Germinal center (tissue), 1 donor: ENCODE results near the gene NR6A1.

Source experiments
- DNase-seq: peaks from one replicate; pipeline ENCODE4 v3.0.0; 2012; ENCODE audit warnings: mixed read lengths, low spot score

NR6A1 gene

DNA sequence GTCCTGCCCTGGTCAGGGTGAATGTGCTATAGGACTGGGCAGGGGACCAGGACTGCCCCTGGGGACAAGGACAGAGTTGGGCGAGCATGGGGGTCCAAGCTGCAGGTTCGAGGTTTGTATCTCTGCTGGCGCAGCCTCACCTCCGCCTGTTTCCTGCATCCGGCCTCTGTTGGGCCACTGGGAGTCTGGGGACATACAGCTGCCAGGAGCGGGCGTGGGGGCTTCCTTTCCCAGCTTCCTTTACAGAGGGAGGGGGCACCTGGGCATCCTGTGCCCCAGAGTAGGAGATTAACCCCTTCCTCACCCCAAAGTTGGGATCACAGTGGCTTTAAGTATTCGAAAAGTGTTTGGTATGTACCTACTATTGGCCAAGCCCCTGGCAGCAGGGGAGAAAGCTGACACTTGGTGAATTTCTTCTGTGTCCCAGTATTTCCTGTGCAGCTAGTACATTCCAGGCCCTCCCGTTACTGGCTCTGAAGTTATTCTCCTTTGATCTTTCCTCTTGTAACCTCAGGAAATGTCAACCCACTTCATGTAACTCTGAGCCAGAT, 24.8 kb upstream of the NR6A1 start:
- no peak for DNase-seq

DNA sequence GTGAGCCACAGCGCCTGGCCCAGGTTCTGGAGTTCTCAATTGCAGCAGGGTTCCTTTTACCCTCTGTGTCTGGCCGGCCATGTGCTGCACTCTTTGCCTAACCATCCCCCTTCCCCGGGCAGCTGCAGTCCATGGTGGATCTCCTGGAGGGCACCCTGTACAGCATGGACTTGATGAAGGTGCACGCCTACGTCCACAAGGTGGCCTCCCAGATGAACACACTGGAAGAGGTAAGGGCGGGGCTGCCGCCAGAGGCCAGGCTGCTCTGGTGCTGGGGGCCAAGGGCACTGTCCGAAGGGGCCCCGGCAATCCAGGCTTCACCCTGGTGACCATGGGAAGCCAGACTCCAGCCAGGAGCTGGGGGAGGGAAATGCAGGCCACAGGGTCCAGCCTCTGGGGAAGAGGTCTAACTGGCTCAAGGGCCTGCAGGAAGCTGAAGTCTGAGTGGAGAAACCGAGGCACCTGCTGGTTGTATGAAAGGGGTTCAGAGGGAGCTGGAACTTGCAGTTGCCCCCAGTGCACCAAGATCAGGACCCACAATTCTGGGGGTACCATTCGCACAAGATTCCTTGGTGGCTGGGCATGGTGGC, 23.9 kb upstream of the NR6A1 start:
- DNase-seq: no peak

DNA sequence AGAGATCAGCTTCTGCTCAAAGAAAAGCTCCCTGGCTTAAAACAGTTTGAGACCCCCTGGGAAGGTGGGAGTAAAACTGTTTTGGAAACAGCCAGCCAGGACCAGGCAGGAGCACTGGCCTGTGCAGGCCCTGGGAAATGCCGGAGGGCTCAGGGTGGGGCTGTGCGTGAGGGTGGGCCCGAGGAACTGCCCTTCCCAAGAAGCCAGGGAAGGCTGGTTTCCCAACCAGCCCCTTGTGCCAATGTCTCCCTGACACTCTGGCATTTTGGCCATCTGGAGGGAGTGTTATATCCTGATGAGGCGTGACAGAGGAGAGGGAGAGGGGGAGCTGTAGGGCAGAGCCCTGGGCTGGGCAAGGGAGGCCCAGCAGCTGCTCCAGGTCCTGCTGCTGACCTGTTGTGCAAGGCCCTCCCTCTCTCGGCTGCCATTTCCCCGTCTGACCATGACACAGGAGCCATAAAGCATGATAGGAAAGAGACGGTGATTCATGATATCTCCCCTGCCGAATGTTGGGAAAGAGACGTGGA, 22.0 kb upstream of the NR6A1 start:
- DNase-seq: no peak

DNA sequence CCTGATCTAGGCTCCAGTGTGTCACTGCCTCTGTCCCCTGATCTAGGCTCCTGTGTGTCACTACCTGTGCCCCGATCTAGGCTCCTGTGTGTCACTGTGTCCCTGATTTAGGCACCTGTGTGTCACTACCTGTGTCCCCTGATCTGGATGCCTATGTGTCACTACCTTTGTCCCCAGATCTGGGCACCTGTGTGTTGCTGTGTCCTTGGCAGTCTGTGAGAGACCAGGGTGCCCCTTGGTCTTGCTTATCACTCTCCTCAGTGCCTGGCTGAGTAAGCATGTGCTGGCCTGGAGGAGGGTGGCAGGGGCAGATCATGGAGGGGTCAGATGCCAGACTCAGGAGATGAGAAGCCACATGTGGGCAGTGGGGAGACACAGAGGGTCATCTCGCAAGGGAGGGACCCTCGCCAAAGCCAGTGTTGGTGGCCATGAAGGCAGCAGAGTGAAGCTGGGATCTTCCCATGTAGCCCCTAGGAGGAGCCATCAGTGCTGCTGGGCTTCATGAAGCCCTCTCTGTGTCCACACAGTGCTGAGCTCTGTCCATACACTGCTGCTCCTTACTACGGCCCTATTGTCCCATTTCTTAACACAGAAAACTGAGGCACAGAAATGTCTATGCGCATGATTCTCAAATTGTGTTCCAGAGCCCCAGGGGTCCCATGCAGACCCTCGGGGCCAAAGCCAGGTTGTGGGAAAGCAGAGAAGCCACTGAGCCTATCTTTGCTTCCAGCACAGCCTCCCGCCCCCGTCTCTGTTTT, 21.3 kb upstream of the NR6A1 start:
- DNase-seq: no peak

DNA sequence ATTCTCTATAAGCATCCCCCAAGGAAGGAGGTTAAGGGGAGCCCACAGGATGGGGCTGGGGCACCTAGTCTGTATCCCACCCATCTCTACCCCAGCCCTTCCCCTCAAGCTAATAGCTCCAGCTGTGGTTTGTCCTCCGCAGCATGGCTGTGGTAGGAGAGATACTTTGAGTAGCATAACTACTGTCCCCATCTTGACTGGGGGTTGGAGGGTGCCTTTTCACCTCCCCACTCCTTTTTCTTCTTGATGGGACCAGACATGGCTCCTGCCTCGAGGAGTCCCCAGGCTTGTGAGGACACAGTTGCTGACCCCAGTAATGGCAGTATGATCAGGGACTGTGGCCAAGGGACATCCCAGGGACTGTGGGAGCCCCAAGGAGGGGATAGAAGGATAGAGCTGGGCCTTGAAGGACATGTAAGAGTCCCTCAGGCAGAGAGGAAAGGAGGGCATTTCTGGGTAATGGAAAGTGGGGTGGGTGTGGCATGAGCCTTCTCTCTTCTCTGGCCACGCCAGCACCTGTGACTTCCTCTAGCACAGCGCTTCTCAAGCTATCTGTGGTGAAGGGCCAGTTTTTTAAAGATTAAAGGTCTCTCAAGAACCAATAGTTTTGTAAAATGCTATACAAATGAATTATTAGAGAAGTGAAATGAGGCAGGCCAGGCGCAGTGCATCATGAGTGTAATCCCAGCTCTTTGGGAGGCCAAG, 19.8 kb upstream of the NR6A1 start:
- no peak for DNase-seq

DNA sequence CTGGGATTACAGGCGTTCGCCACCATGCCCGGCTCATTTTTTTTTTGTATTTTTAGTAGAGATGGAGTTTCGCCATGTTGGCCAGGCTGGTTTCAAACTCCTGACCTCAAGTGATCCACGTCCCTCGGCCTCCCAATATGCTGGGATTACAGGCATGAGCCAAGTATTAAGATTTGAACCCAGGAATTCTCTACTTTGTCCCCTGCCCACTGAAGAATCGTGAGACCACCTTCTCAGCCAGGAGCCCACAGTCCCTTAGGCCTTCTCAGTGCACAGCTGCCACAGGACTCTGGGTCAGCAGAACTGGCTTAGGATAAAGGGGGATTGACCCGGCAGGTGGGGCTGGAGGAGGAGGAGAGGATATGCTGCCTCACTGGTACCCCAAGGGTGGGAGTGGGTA, 19.2 kb upstream of the NR6A1 start:
- no peak for DNase-seq

DNA sequence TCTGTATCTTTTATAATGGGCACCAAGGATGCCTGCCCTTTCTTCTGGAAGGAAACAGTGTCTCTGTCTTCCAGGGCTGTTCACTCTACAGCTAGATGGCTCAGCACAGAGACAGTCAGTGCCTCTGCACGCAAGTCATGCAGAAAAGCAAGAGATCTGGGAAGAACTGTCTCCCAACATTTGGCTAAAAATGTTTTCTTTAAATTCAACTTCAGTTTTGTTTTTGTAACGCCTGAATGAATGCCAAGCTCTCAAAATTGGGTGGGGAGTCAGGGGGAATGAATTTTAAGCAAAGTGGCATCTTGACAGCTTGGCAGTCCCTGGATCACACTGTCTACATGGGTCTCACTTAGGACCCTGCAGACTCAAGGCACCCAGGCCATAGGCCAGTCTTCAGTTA, 18.4 kb upstream of the NR6A1 start:
- no peak for DNase-seq

DNA sequence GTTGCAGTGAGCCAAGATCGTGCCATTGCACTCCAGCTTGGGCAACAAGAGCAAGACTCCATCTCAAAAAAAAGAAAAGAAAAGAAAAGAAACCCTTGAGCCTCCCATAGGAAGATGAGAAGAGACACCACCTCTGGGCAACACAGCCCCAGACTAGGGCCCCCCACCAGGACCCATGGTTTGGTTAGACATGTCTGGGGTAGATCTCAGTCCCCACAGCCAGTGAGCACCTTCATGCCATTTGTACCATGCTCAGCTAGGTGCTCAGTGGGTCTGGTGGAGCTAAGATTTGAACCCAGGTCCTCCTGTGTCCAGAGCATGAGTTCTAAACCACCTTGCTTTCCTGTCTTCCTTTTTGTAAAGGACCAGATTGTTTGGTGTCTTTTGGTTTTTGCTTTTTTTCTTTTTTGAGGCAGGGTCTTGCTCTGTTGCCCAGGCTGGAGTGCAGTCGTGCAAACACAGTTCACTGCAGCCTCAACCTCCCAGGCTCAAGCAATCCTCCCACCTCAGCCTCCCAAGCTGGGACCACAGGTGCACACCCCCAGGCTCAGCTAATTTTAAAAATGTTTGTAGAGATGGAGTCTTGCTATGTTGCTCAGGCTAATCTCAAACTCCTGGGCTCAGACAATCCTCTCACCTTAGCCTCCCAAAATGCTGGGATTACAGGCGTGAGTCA, 17.6 kb upstream of the NR6A1 start:
- DNase-seq: no peak

DNA sequence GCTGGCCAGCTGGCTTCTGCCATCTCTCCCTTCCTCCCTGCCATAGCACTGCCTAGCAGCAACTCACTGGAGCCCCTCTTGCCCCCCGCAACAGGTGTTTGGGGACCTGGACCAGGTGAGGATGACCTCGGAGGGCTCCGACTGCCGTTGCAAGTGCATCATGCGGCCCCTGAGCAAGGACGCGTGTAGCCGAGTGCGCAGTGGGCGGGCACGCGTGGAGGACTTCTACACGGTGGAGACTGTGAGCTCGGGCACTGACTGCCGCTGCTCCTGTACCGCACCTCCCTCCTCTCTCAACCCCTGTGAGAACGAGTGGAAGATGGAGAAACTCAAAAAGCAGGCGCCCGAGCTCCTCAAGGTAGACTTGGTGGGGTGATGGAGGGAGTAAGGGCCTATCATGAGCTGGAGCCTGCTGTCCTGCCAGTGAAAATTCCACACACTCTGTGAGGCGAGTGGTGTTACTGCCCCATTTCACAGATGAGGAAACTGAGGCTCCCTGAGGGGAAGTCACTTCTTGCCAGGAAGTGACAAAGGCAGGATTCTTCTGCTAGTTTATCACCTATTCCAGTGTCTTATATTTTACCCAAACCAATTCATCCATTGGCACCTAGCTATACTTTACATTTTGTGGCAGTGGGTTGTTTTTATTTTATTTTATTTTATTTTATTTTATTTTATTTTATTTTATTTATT, 15.9 kb upstream of the NR6A1 start:
- DNase-seq: no peak

DNA sequence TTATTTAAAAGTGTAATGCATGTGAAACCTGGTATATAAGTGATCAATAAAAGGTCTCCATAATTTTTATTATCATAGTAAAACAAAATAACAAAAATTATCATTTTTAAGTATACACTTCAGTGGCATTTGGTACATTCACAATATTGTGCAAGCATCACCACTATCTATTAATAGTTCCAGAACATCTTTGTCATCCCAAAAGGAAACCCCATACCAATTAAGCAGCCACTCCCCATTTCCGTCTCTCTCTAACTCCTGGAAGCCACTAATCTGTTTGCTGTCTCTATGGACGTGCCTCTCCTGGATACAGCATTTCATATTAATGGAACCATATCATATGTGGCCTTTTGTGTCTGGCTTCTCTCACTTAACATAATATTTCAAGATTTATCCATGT, 13.4 kb upstream of the NR6A1 start:
- no peak for DNase-seq

DNA sequence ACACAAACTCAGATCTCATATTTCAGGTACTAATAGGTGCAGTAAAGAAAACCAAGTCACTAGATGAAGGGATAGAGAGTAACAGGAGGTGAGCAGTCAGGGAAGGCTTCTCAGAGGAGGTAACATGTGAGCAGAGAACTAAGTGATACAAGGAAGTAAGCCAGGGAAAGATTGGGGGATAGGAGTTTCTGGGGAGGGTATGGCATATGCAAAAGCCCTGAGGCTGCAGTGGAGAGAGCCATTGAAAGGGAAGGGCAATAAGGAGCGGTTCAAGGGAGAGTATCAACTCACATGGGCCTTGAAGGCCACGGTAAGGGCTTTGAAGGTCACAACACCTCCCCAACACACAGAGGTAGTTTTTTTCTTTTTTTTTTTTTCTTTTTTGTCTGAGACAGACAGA, 12.7 kb upstream of the NR6A1 start:
- DNase-seq: no peak

DNA sequence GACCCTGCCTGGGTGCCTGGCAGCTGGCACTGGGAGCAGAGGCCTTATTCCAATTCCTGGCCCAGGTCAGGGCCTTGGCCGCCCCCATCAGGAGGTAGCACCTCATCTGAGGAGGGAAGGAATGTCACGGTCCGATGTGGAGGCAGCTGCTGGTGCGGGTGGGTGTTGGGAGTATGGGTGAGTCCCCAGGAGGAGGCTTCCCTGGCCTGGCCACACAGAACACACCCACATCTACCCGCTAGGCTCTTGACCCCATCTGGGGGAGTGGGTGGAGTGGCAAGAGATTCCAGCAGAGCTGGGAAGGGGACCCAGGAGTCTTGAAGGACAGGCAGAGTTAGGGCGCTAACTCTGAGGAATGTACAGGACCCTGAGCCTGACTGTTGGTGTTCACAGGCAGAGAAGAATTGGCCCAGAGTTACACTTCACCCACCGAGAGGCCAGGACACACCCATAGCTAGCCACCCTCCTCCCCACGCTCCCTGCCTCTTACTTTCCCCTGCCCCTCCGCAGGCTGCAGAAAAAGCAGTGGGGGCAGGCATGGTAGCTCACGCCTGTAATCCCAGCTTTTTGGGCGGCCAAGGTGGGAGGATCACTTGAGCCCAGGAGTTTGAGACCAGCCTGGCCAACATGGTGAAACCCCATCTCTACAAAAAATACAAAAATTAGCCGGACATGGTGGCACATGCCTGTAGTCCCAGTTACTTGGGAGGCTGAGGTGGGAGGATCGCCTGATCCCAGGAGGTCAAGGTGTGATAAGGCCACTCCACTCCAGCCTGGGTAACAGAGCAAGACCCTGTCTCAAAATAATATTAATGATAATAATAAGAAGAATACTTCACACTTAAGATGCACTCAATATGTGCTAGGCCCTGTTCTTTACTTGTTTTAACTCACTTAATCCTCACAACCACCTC, 11.8 kb upstream of the NR6A1 start:
- no peak for DNase-seq

GRCh38 chr9:124781967-124782660, 11.0 kb upstream of the NR6A1 start:
- DNase-seq: no peak

- no peak for DNase-seq
Measured at GRCh38 chr9:124780757-124781151, 9.6 kb upstream of the NR6A1 start.

- DNase-seq: no peak
Measured at GRCh38 chr9:124780060-124780756, 9.1 kb upstream of the NR6A1 start.

DNA sequence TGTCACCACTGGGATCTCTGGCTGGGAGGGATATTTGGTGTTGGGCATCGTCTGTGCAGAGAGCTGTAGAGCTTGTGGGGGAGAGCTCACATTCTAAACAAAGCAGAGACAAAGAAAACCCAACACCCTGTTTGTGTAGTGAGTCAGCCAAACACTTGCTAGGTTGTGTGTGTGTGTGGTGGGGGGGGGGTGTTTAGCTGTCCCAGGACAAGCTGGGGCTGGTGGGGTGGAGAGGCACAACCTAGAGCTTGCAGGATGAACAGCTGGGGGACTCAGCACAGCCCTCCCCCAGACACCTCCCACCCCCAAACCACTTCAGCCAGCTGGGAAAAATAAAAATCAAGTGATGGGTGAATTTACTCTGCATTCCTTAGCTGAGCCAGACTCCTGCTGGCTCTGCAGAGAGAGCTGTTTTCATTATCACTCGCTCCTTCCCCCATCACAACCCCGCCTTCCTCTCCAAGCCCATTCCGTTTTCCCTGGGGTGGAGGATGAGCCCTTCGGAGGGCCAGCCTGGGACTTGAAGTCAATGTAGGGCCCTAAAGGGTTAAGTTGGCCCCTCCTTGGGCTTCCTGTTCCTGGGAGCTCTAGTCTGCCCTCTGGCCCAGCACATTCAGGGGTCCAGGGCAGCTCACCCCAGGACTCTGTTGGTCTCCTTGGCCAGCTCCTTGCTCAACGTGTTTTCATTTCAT, 8.4 kb upstream of the NR6A1 start:
- no peak for DNase-seq

GRCh38 chr9:124778575-124779367, 7.7 kb upstream of the NR6A1 start:
- no peak for DNase-seq
